Esophagus squamous epithelium (tissue), 4 donors: ENCODE results near the gene PLEKHA1.

Experiments
- CTCF ChIP-seq, 6 experiments: fragments of 450-650 bp in 4 of 6; fragments of 200-600 bp in 2 of 6; sonication (generic) in 2 of 6; IDR thresholded peaks; one replicate each; pipeline ENCODE4 v1.5.1; 2016 to 2019; ENCODE audit warnings: antibody characterized with exemption in 6 of 6, mild to moderate bottlenecking in 4 of 6, moderate library complexity in 4 of 6
- POLR2A ChIP-seq, 4 donors: fragments of 450-650 bp; IDR thresholded peaks; one replicate each; pipeline ENCODE4 v1.6.1; 2017; ENCODE audit warnings: antibody characterized with exemption in 4 of 4, mild to moderate bottlenecking in 4 of 4, moderate library complexity in 3 of 4

GRCh38 chr10:122446668-122447423 is 72.3 kb downstream of the PLEKHA1 start:
- no peak for TF ChIP-seq CTCF (IDR thresholded peaks at IDR 0.05)
- TF ChIP-seq POLR2A (IDR thresholded peaks at IDR 0.05): no peak
